Esophagus (tissue), 2 donors: ENCODE measurements around the gene TFEC. TPM values are rescaled to one million over a fixed set of nuclear protein-coding genes. Genes with fewer than 3 reads are reported as not detected.

ENCODE experiments used
- H3K27ac ChIP-seq, 2 donors: one replicate each; pipeline ENCODE4 v1.5.1; 2013; ENCODE audit warnings: low read depth in 2 of 2, mild to moderate bottlenecking in 2 of 2, inconsistent platforms in 1 of 2, low read length in 1 of 2, moderate library complexity in 1 of 2
- H3K27me3 ChIP-seq, 2 donors: one replicate each; pipeline ENCODE4 v1.6.1; 2013; ENCODE audit warnings: low read length in 2 of 2, control low read depth in 1 of 2, mild to moderate bottlenecking in 1 of 2; ENCODE audit not compliant: insufficient read depth in 2 of 2, control insufficient read depth in 1 of 2
- H3K36me3 ChIP-seq, 2 donors: one replicate each; pipeline ENCODE4 v1.6.1; 2013; ENCODE audit warnings: low read length in 1 of 2; ENCODE audit not compliant: control insufficient read depth in 2 of 2, insufficient read depth in 2 of 2
- H3K4me1 ChIP-seq, 2 donors: one replicate each; pipeline ENCODE4 v1.6.1; 2013; ENCODE audit warnings: low read length in 1 of 2; ENCODE audit not compliant: control insufficient read depth in 2 of 2, insufficient read depth in 2 of 2
- H3K4me3 ChIP-seq, 2 donors: one replicate each; pipeline ENCODE4 v1.5.1; 2013; ENCODE audit warnings: low read length in 2 of 2, mild to moderate bottlenecking in 2 of 2, low read depth in 1 of 2, moderate library complexity in 1 of 2
- H3K9me3 ChIP-seq, 2 donors: one replicate each; pipeline ENCODE4 v1.6.1; 2013; ENCODE audit warnings: mild to moderate bottlenecking in 2 of 2, low read depth in 1 of 2, low read length in 1 of 2, moderate library complexity in 1 of 2; ENCODE audit not compliant: control insufficient read depth in 2 of 2, insufficient read depth in 1 of 2
- WGBS, 2 donors: extraction: QIAGEN DNeasy Blood & Tissue Kit; methylation state at CpG; one replicate each; pipeline ENCODE4 v1.1.7; 2013; 5-methylcytosine and 5-hydroxymethylcytosine counted together
- polyA plus RNA-seq, 2 donors: library from polyadenylated mRNA; stranded (reverse); fragments of 200-250 nt; gene quantifications; one replicate each; pipeline ENCODE4 v1.2.3, GENCODE V29; 2013
- donor health status: healthy with polysubstance abuse.
- donor health status: Bipolar disorder and iron deficiency.

Gene TFEC
- polyA plus RNA-seq, 2 donors, result 0.16 TPM

GRCh38 chr7:116037401-116037800, 6.8 kb upstream of the TFEC start:
- 85 to 86% methylated on average over 2 of the region's 2 CpGs for WGBS, 2 donors
- H3K27me3 ChIP-seq, result no peaks in the 10 kb centered on the region
- no peaks in the 10 kb centered on the region for H3K4me1 ChIP-seq
- no peak overlapping the region for H3K4me3 ChIP-seq
- no peaks in the 10 kb centered on the region for H3K9me3 ChIP-seq
- no peak overlapping the region for H3K27ac ChIP-seq
- H3K36me3 ChIP-seq, result no peaks in the 10 kb centered on the region

GRCh38 chr7:116034411-116034810, 3.8 kb upstream of the TFEC start:
- no peaks in the 10 kb centered on the region for H3K27me3 ChIP-seq
- H3K9me3 ChIP-seq, result no peaks in the 10 kb centered on the region
- H3K4me3 ChIP-seq, result no peak overlapping the region
- H3K36me3 ChIP-seq, result no peaks in the 10 kb centered on the region
- no peaks in the 10 kb centered on the region for H3K4me1 ChIP-seq
- no peak overlapping the region for H3K27ac ChIP-seq
- WGBS, 2 donors, result 74 to 79% methylated on average over 3 of the region's 3 CpGs

DNA sequence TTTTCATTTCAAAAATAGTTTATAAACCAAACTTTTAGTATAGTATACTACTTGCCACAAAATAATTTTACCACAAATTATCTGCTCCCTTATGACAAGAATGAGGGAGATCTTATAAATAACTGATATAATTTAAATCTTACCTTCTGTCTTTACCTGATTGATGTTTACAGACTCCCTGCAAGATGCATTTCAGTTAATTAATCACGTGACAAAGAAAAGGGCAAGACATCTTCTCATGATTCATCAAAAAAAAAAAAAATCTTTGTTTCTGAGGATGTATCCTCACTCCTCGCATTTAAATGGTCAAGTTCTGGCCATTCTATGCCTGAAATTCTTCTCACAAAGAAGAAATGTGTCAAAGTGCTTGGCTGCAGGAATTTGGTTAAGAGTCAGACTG, 2.3 kb upstream of the TFEC start:
- Histone ChIP-seq H3K27ac (no peak overlapping the region), H3K36me3 (no peaks in the 10 kb centered on the region), H3K4me1 (no peaks in the 10 kb centered on the region), H3K27me3 (no peaks in the 10 kb centered on the region), H3K4me3 (no peak overlapping the region), H3K9me3 (no peaks in the 10 kb centered on the region)
- WGBS, 2 donors, result 76 to 77% methylated on average over 2 of the region's 2 CpGs

- Histone ChIP-seq H3K27me3 (no peaks in the 10 kb centered on the region), H3K4me3 (no peak overlapping the region), H3K4me1 (no peaks in the 10 kb centered on the region), H3K27ac (no peak overlapping the region), H3K9me3 (no peaks in the 10 kb centered on the region), H3K36me3 (no peaks in the 10 kb centered on the region)
- 75 to 85% methylated on average over 2 of the region's 2 CpGs for WGBS, 2 donors
Observed at GRCh38 chr7:116028787-116029186, 1.8 kb downstream of the TFEC start.

DNA sequence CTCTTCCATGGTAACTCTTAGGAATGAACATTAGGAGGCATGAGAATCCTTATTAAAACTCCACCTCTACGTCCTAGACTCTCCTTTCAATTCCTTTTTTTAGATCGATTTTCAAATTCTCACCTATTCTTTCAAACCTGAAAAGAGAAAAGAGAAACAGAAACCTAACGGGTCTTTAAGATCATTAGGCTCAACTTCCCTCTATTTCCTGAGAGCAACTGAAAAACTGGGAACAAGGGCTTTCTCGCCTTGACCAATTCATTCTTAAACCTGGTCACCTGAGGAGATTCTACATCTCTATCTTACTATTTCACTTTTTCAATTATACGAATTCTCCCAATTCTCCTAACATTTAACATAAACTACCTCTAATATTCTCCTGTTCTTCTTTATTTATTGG, 2.8 kb downstream of the TFEC start:
- H3K4me1 ChIP-seq, result no peaks in the 10 kb centered on the region
- H3K9me3 ChIP-seq, result no peaks in the 10 kb centered on the region
- H3K36me3 ChIP-seq, result no peaks in the 10 kb centered on the region
- no peak overlapping the region for H3K27ac ChIP-seq
- WGBS, 2 donors, result 72 to 73% methylated on average over 5 of the region's 5 CpGs
- no peak overlapping the region for H3K4me3 ChIP-seq
- H3K27me3 ChIP-seq, result no peaks in the 10 kb centered on the region

- no peaks in the 10 kb centered on the region for H3K9me3 ChIP-seq
- 55 to 68% methylated on average over 1 of the region's 1 CpG for WGBS, 2 donors
- no peak overlapping the region for H3K4me3 ChIP-seq
- no peaks in the 10 kb centered on the region for H3K27me3 ChIP-seq
- H3K36me3 ChIP-seq, result no peaks in the 10 kb centered on the region
- no peaks in the 10 kb centered on the region for H3K4me1 ChIP-seq
- H3K27ac ChIP-seq, result no peak overlapping the region
Observed at GRCh38 chr7:116024826-116025809, 5.4 kb downstream of the TFEC start.

DNA sequence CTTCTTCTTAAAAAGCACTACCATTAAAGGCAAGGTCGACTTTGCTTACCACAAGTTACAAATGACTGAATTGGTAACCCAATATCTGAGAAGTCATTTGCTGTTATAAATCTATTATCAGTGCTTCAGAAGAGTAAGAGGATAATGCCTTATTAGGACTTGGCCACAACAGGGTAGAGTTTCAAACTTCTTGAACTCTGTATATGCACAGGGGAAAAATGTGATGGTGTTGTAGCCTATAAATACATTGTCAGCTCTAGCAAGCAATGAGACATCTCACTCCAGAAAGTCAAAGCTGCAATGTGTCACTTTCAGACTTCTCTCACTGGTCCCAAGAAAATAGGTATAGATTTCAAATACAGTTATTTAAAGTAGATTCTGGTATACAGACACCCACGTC, 9.3 kb downstream of the TFEC start:
- 67 to 71% methylated on average over 2 of the region's 2 CpGs for WGBS, 2 donors
- no peaks in the 10 kb centered on the region for H3K36me3 ChIP-seq
- H3K27ac ChIP-seq, result no peak overlapping the region
- H3K9me3 ChIP-seq, result no peaks in the 10 kb centered on the region
- H3K4me3 ChIP-seq, result no peak overlapping the region
- no peaks in the 10 kb centered on the region for H3K27me3 ChIP-seq
- no peaks in the 10 kb centered on the region for H3K4me1 ChIP-seq

- Histone ChIP-seq H3K27me3 (no peaks in the 10 kb centered on the region), H3K27ac (no peak overlapping the region), H3K4me1 (no peaks in the 10 kb centered on the region), H3K4me3 (no peak overlapping the region), H3K9me3 (no peaks in the 10 kb centered on the region), H3K36me3 (no peaks in the 10 kb centered on the region)
Observed at GRCh38 chr7:116018731-116019130, 11.8 kb downstream of the TFEC start.

GRCh38 chr7:116013675-116014074, 16.9 kb downstream of the TFEC start:
- Histone ChIP-seq H3K36me3 (no peaks in the 10 kb centered on the region), H3K9me3 (no peaks in the 10 kb centered on the region), H3K4me3 (no peak overlapping the region), H3K4me1 (no peaks in the 10 kb centered on the region), H3K27ac (no peak overlapping the region), H3K27me3 (no peaks in the 10 kb centered on the region)

- no peaks in the 10 kb centered on the region for H3K4me1 ChIP-seq
- H3K36me3 ChIP-seq, result no peaks in the 10 kb centered on the region
- 0% methylated on average over 1 of the region's 1 CpG for WGBS, 2 donors
Observed at GRCh38 chr7:116011584-116011983, 19.0 kb downstream of the TFEC start.

More at GRCh38 chr7:116011584-116011983, 19.0 kb downstream of the TFEC start:
- H3K27ac ChIP-seq, result no peak overlapping the region
- H3K9me3 ChIP-seq, result no peaks in the 10 kb centered on the region
- no peaks in the 10 kb centered on the region for H3K27me3 ChIP-seq
- no peak overlapping the region for H3K4me3 ChIP-seq
